Loucy (cell line): ENCODE data around the gene FAM222A.

Experiments used
- EZH2phosphoT487 ChIP-seq: fragments of 200-600 bp; IDR thresholded peaks from 2 replicates; pipeline ENCODE4 v1.6.1; 2018; ENCODE audit warnings: antibody characterized with exemption, mild to moderate bottlenecking, moderate library complexity, borderline replicate concordance
- TF ChIP-seq, protein P1 (sequence below): fragments of 200-600 bp; sonication (generic); conservative IDR thresholded peaks from 2 replicates; pipeline ENCODE4 v1.5.1; 2014; ENCODE audit warnings: mild to moderate bottlenecking, antibody characterized with exemption, low read length

DNA sequence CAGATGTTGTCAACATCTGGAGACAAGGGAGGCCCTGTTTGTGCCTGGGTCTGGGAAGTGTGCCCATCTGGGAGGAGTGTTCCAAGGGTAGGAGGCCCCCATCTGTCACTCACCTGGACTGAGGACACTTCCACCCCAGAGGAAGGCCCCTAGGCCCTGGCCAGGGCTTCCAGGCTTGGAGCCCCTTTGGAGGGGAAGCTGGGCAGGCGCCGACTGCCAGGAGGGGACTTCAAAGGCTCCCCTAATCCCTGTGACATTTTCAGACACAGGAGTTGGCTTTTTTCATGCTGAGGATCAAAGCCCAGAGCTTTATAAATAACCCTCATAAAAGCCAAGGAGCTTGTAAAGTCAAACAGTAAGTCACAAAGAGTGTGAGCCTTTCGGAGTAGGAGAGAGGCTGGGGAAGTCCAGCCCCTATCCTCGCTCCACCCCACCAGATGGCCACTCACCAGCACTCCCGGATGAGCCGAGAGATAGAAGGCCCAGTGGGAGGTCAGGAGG is 17.6 kb upstream of the FAM222A start:
- TF ChIP-seq, protein P1, sequence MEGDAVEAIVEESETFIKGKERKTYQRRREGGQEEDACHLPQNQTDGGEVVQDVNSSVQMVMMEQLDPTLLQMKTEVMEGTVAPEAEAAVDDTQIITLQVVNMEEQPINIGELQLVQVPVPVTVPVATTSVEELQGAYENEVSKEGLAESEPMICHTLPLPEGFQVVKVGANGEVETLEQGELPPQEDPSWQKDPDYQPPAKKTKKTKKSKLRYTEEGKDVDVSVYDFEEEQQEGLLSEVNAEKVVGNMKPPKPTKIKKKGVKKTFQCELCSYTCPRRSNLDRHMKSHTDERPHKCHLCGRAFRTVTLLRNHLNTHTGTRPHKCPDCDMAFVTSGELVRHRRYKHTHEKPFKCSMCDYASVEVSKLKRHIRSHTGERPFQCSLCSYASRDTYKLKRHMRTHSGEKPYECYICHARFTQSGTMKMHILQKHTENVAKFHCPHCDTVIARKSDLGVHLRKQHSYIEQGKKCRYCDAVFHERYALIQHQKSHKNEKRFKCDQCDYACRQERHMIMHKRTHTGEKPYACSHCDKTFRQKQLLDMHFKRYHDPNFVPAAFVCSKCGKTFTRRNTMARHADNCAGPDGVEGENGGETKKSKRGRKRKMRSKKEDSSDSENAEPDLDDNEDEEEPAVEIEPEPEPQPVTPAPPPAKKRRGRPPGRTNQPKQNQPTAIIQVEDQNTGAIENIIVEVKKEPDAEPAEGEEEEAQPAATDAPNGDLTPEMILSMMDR, result no peak
- no peak for TF ChIP-seq EZH2phosphoT487
